GM12874 (cell line): Measurements from ENCODE around the gene YIPF3.

Experiments
- TF ChIP-seq, protein P1 (sequence below): IDR thresholded peaks from 2 replicates; pipeline ENCODE4 v1.5.1; 2011; ENCODE audit warnings: low read depth, mild to moderate bottlenecking, control low read depth, low read length, moderate library complexity; ENCODE audit not compliant: insufficient read depth

Gene YIPF3

DNA sequence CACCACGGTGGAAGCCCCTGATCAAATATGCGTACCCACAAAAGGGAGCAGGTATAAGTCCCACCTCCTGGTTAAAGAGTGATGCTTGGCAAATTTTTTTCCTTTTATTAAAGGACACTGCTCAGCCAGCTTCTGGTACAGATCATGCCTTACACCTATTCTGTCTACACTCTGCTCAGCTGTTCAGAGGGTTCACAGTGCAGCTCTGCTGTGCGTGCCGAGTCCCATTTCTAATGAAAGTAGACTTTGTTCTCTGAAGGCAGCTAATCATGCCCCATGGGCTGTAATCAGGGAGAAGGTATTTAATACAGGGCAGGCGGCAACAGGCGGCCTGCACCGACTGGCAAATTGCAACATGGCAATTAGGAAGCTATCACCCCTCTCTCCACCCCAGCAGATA lies 22.9 kb downstream of the YIPF3 start:
- TF ChIP-seq, protein P1, sequence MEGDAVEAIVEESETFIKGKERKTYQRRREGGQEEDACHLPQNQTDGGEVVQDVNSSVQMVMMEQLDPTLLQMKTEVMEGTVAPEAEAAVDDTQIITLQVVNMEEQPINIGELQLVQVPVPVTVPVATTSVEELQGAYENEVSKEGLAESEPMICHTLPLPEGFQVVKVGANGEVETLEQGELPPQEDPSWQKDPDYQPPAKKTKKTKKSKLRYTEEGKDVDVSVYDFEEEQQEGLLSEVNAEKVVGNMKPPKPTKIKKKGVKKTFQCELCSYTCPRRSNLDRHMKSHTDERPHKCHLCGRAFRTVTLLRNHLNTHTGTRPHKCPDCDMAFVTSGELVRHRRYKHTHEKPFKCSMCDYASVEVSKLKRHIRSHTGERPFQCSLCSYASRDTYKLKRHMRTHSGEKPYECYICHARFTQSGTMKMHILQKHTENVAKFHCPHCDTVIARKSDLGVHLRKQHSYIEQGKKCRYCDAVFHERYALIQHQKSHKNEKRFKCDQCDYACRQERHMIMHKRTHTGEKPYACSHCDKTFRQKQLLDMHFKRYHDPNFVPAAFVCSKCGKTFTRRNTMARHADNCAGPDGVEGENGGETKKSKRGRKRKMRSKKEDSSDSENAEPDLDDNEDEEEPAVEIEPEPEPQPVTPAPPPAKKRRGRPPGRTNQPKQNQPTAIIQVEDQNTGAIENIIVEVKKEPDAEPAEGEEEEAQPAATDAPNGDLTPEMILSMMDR = no peak

DNA sequence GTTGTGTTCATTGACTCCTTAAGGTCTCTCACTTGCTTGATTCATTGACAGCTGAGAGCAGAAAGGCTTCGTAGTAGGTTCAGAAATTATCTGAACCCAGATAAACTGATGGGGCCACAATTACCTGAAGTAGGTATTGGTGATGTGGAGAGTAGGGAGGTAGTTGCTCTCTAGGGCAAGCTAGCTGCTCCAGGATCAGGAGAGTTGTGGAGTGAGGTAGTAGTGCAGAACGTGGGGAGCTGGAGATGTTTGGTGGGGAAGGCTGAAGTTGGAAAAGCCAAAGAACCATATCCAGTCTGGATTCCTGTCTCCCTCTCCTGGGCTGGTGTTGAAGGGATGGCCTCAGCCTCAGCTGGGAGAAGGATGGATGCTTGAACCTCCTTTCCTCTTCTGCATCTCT lies 23.5 kb downstream of the YIPF3 start:
- TF ChIP-seq, protein P1 = no peak

DNA sequence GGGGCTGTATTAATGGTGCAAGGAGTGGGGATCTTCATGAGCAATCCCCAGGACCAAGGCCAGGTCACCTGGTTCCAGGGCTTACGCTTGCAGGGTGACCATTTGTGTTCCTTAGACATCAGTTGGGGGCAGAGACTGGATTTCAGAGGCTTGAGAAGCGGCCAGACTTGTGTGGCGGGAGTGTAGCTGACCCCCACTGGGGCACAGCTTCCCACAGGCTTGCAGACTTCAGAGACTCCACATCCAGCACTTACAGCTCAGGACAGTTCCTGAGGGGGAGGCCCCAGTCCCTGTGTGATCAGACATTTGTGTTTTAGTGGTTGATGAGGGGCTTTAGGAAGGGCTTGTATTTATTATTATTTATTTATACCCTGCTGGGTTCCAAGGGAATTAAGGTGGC lies 24.1 kb downstream of the YIPF3 start:
- TF ChIP-seq, protein P1 = no peak

DNA sequence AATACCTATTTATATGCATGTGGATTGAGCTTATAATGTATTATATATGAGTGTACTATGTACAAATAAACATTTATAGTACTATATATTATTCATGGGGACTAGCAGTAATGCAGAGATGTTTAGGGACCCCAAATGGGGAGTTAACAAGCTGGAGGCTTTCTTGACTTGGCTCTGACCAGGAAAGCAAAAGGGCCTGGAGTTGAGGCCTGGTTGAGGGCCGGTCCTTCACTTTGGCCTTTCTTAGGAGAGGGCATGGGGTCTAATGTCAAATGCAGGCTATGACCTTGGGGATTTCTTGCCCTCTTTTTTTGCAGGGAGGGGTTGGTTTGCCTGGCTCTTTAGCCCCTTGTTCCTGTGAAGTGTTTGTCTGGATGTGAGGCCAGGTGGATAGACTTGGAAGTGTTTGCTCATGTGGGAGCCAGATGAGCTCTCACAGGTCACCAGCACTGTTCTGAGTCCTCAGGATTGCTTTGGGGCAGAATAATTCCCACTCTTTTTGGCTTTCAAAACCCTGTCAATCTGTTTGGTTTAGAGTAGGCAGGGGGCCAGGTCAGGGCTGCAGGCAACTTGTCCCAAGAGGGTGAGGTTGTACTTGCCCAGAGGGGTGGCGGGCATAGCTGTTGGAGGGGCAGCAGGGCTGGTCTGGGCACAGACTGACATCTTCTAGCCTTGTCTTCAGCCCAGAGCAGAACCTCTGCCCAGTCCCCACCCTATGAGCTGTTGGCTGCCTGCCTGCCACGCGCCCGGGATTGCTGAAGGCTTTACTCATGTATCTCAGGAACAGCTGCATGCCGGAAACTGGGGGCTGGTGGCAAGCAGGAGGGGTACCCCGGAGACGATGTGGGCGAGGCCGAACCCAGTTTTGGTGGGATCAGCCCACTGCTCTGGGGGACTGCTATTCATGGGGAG lies 24.7 kb downstream of the YIPF3 start:
- TF ChIP-seq, protein P1 = no peak

DNA sequence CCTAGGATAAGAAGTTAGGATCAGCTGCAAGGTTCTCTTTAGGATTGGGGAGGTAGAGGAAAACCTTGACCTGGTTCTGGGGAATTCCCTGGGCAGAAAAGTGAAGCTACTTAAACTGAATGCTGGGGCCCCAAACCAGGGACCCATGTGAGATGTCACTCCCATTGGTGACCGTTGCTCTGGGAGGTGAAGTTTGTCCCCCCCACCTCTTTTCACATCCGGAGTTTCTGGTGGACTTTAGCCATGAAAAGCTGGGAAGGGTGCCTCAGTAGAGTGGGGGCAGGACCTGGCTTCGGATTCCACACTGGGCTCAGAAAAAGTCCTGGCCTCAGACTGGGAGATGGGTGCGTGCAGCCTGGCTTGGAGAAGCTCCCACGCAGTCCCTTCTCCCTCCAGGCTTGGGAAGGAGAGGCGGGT lies 26.2 kb downstream of the YIPF3 start:
- TF ChIP-seq, protein P1 = no peak

DNA sequence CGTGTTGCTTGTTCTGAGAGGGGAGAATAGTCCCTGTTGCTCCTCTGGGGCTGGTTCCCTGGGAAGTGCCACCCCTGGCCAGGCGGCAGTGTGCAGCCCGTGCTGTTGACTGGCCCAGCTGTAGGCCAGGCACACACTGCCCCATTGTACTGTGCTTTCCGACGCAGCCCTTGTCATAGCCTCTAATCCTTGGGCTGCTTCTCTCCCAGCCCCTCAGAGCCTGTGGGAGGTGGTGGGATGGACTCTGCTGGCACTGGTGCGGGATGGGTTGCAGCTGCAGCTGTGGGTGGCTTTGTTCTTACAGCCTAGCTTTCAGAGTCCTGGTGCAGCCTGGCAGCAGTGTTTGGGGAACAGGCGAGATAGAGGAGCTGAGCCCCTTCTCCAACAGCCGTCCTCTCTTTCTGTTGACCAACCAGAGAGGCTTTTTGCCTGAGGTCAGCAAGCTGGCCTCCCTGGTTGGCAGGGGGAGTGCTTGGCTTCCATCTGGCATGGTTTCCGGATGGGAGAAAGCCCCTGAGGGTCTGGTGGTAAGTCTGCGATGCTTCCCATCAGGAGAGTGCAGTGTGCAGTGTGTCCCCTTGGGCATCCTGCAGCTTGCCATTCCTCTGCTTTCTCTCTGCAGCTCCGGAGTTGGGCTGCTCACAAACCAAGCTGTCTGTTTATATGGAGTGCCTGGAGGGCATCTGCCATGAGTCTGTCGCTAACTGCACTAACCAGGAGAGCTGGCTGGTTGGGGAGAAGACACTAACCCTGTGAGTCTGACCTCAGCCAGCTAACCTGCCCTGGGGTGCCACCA lies 27.3 kb downstream of the YIPF3 start:
- TF ChIP-seq, protein P1 = no peak

DNA sequence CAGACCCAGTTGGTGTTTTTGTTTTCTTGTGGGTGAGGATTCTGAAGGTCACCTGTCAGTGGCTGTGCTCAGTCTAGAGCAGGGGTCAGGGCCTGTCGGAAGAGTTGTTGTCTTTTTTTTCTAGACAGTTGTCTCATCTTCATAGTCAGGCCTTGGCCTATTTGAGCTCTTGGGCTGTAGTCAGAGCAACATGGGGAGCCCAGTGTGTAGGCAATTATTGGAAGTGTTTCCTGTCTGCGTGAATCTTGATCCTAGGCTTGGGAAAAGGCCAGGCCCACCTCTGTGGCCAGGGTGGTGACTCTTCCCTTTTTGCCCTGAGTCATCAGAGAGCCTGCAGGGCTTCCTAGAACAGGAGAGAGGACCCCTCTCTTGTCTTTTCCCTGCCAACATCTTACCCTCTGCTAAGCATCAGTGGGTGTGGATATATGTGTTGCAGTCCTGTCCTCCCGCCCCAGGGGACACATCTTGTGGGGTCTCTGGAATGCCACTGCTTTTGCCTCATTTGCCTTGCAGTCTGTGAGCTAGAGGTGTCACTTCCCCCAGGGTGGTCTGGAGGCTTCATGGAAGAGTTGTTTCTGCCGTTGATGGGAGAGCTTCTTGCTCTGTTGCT lies 28.0 kb downstream of the YIPF3 start:
- TF ChIP-seq, protein P1 = no peak
